HG03025 (cell line): ENCODE data around the gene NSL1.
"Not testable (repeated sequence)": the region's sequence is repeated elsewhere in the genome, so short reads cannot be mapped to it uniquely, and the experiment has no call there.

ENCODE experiments used
- ATAC-seq: cut with Tn5 transposase; IDR thresholded peaks from one replicate; pipeline ENCODE4 v1.9.1; 2021; ENCODE audit warnings: mild to moderate bottlenecking, moderate library complexity; ENCODE audit not compliant: unreplicated experiment, low FRiP score

NSL1 gene

DNA sequence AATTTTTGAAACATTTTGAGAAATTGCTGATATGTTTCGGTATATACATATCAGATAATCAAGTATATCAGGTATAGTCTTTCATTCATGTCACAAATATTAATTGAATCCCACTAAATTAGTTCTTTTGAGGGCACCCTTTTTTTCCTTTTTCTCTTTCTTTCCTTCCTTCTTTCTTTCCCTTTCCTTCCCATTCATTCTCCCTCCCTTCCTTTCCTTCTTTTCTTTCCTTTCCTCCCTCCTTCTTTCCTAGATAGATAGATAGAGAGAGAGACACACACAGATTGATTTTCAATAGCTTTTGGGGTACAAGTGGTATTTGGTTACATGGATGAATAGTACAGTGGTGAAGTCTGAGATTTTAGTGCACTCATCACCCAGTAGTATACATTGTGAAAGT lies 5.7 kb downstream of the NSL1 start:
- ATAC-seq = no peak

- no peak for ATAC-seq
Measured at GRCh38 chr1:212783976-212784375, 7.6 kb downstream of the NSL1 start.

GRCh38 chr1:212782422-212783154 lies 9.0 kb downstream of the NSL1 start:
- ATAC-seq = no peak

- no peak for ATAC-seq
Measured at GRCh38 chr1:212781225-212781624, 10.4 kb downstream of the NSL1 start.

DNA sequence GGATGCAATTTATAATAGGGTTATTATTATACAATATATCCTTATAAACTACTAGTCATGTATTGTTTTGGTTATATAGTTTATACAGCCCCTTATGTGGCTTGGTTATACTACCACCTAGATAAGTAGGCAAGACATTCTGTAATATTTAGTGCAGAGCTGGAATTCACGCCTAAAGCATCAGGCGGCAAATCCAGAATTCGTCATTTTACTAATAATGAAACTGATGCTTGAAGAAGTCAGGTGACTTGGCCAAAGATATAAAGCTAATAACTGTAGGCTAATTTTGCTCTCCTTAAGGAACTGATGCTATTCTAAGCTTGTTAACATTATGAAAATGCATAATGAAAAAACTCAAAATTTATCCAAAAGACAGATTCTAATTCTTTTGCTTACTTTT lies 10.8 kb downstream of the NSL1 start:
- no peak for ATAC-seq

- not testable (repeated sequence) for ATAC-seq
Measured at GRCh38 chr1:212779086-212779485, 12.5 kb downstream of the NSL1 start.

DNA sequence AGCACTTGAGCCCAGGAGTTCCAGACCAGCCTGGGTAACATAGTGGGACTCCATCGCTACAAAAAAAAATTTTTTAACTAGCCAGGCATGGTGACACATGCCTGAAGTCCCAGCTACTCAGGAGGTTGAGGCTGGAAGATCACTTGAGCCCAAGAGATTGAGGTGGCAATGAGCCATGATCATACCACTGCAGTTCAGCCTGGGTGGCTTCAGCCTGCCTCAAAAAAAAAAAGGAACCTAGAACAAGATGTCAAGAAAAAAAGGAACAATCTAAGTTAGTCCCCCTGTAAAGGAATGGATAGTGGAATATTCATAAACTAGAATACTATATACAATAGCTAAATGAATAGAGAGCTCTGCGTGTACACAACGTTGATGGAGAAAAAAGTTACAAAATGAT lies 14.4 kb downstream of the NSL1 start:
- no peak for ATAC-seq

DNA sequence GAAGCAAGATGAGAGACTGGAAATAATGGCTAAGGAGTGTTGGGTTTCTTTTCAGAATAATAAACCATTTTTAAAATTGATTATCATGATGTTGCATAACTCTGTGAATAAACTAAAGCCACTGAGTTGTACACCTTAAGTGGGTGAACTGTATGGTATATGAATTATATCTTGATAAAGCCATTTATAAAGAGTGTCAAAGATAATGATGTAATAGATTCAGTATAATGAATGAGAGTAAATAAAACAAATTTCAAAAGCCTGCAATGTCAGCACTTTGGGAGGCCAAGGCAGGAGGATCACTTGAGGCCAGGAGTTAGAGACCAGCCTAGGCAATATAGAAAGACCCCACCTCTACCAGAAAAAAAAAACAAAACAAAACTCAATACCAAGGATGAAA lies 16.3 kb downstream of the NSL1 start:
- no peak for ATAC-seq

- no peak for ATAC-seq
Measured at GRCh38 chr1:212774584-212774983, 17.0 kb downstream of the NSL1 start.

DNA sequence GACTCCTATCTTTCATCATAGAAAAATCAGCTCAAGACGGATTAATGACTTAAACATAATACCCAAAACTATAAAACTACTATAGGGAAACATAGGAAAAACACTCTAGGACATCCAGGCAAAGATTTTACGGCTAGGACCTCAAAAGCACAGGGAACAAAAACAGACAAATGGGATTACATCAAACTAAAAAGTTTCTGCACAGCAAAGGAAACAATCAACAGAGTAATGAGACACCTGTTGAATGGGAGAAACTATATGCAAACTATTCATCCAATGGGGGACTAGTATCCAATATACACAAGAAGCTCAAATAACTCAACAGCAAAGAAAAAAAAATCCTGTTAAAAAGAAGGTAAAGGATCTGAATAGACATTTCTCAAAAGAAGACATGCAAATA lies 18.6 kb downstream of the NSL1 start:
- ATAC-seq = no peak

- no peak for ATAC-seq
Measured at GRCh38 chr1:212771341-212771740, 20.2 kb downstream of the NSL1 start.

DNA sequence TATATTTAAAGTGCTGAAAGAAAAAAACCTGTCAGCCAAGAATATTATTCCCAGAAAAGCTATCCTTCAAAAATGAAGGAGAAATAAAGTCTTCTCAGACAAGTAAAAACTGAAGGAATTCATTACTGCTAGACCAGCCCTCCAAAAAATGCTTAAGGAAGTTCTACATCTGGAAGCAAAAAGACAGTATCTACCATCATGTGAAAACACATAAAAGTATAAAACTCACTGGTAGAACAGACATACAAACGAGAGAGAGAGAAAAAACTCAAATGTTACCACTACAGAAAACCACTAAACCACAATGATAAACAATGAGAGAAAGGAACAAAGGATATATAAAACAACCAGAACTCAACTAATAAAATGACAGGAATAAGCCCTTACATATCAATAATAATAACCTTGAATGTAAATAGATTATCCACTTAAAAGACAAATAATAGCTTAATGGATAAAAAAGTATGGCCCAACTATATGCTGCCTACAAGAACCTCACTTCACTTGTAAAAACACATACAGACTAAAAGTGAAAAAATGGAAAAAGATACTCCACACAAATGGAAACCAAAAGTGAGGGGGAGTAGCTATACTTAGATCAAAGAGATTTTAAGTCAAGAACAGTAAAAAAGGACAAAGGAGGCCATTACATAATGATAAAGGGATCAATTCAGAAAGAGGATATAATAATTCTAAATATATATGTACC lies 22.0 kb downstream of the NSL1 start:
- ATAC-seq = no peak

DNA sequence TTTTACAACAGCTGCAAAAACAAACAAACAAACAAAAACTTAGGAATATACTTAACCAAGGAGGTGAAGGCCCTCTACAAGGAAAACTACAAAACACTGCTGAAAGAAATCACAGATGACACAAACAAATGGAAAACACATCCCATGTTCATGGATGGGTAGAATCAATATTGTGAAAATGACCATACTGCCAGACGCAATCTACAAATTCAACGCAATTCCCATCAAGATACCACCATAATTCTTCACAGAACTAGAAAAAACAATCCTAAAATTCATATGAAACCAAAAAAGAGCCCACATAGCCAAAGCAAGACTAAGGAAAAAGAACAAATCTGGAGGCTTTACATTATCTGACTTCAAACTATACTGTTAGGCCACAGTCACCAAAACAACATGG lies 24.8 kb downstream of the NSL1 start:
- ATAC-seq = not testable (repeated sequence)

DNA sequence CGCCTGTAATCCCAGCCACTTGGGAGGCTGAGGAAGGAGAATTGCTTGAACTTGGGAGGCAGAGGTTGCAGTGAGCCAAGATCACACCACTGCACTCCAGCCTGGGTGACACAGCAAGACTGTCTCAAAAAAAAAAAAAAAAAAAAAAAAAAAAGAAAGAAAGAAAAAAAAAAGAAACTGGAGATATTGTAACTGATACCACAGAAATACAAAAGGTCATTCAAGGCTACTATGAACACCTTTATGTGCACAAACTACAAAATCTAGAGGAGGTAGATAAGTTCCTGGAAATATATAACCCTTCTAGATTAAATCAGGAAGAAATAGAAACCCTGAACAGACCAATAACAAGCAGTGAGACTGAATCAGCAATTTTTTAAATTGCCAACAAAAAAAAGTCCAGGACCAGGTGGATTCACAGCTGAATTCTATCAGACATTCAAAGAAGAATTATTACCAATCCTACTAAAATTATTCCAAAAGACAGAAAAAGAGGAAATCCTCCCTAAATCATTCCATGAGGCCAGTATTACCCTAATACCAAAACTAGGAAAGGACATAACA lies 26.8 kb downstream of the NSL1 start:
- not testable (repeated sequence) for ATAC-seq

DNA sequence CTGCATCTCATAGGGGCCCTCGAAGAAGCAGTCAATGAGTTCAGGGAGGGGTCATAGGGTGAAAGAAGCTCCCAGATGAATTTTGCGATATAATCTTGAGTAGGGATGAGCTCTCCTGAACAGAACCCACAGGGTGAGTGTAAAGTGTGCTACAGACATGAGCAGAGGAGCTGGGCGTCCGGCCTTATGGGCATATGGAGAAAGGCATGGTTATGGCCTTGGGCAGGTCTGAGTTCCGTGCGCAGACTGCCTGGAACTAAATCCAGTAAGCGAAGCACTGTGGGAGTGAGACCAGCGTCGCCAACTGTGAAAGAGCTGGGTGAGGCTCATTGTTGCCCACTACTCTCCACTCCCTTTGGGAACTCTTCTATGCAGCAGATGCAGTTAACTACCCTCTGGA lies 28.7 kb downstream of the NSL1 start:
- no peak for ATAC-seq

- ATAC-seq = no peak
Measured at GRCh38 chr1:212762234-212762633, 29.3 kb downstream of the NSL1 start.

GRCh38 chr1:212760126-212760823 lies 31.3 kb downstream of the NSL1 start:
- ATAC-seq = no peak

GRCh38 chr1:212759683-212760082 lies 31.9 kb downstream of the NSL1 start:
- ATAC-seq = no peak

- no peak for ATAC-seq
Measured at GRCh38 chr1:212754680-212755079, 36.9 kb downstream of the NSL1 start.

GRCh38 chr1:212754193-212754592 lies 37.4 kb downstream of the NSL1 start:
- ATAC-seq = no peak

- no peak for ATAC-seq
Measured at GRCh38 chr1:212753749-212754148, 37.8 kb downstream of the NSL1 start.
